Spinal cord (tissue), 10 donors: Measurements from ENCODE around the gene HOXC5. TPM values are rescaled to one million over a fixed set of nuclear protein-coding genes. Genes with fewer than 3 reads are reported as not detected.
"Not testable (repeated sequence)": the region's sequence is repeated elsewhere in the genome, so short reads cannot be mapped to it uniquely, and the experiment has no call there.

ENCODE experiments used
- DNase-seq, 6 donors: peaks; one replicate each; pipeline versions ENCODE4 v3.0.0 to v3.0.0-alpha.2; 2013 to 2015; ENCODE audit warnings: low spot score in 6 of 6, low read depth in 4 of 6
- H3K27ac ChIP-seq: one replicate; pipeline ENCODE4 v1.5.1; 2013; ENCODE audit warnings: low read depth, low read length, control low read depth
- H3K27me3 ChIP-seq: one replicate; pipeline ENCODE4 v1.6.1; 2013; ENCODE audit warnings: low read length; ENCODE audit not compliant: control insufficient read depth, insufficient read depth
- H3K36me3 ChIP-seq: one replicate; pipeline ENCODE4 v1.6.1; 2013; ENCODE audit warnings: low read length; ENCODE audit not compliant: control insufficient read depth, insufficient read depth
- H3K4me1 ChIP-seq: one replicate; pipeline ENCODE4 v1.6.1; 2013; ENCODE audit warnings: low read length; ENCODE audit not compliant: control insufficient read depth, insufficient read depth
- H3K4me3 ChIP-seq: one replicate; pipeline ENCODE4 v1.5.1; 2013; ENCODE audit warnings: low read depth, low read length, control low read depth
- H3K9me3 ChIP-seq: one replicate; pipeline ENCODE4 v1.6.1; 2013; ENCODE audit warnings: low read length; ENCODE audit not compliant: control insufficient read depth, insufficient read depth
- WGBS: methylation state at CpG from one replicate; pipeline ENCODE4 v1.1.5; 2013; ENCODE audit warnings: missing lambda C conversion rate; ENCODE audit not compliant: insufficient coverage; 5-methylcytosine and 5-hydroxymethylcytosine counted together
- polyA plus RNA-seq, 2 donors: library from polyadenylated mRNA; unstranded; fragments of 120-200 nt; gene quantifications; one replicate each; pipeline ENCODE4 v1.2.1, GENCODE V29; 2013; ENCODE audit not compliant: insufficient read length in 2 of 2
- total RNA-seq, 2 donors: library from RNA; depleted of rRNA in 1 of 2; stranded (reverse); fragments of 120-200 nt in 1 of 2; fragments of >200 nt in 1 of 2; gene quantifications; one replicate each; pipeline versions ENCODE4 v1.2.3 to v1.2.4, GENCODE V29; 2013 to 2014
- donor health status: healthy.

Gene HOXC5
- total and polyA plus RNA-seq, 4 donors = 2.4 to 16.3 (median 8.1) TPM

DNA sequence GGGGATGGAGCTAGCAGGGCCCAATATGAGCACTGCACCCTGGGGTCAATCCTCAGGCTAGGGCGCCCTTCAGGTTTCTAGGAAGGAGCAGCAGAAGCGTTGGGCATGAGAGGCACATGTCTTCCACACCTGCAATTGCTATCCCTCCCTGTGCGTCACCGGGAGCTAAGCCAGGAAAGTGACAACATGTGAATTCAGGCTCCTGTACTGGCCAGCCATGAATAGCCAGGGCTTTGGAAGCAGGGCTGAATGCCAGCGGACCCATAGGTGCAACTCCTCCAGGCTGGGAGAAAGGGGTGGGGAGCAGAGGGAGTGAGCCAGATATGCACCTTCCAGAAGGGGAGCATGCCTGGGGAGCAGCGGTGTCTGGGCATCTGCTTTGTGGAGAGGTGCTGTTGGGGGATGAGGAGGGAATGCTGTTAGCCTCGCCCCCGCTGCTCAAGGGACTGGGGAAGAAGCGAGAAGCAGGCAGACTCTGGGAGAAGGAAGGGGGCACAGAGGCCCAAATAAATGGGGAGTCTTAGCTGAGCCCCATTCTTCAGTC is 6.1 kb downstream of the HOXC5 start:
- no peaks in the 10 kb centered on the region for H3K9me3 ChIP-seq
- peak in 1 of 6 donors; percentile 51 for DNase-seq
- H3K4me3 ChIP-seq = peak overlapping the region; percentile 10
- H3K36me3 ChIP-seq = peaks cover 24% of the 10 kb centered on the region
- 52% methylated on average over 9 of the region's 9 CpGs for WGBS
- H3K27ac ChIP-seq = peak overlapping the region; percentile 100
- H3K27me3 ChIP-seq = no peaks in the 10 kb centered on the region
- peaks cover 81% of the 10 kb centered on the region for H3K4me1 ChIP-seq

DNA sequence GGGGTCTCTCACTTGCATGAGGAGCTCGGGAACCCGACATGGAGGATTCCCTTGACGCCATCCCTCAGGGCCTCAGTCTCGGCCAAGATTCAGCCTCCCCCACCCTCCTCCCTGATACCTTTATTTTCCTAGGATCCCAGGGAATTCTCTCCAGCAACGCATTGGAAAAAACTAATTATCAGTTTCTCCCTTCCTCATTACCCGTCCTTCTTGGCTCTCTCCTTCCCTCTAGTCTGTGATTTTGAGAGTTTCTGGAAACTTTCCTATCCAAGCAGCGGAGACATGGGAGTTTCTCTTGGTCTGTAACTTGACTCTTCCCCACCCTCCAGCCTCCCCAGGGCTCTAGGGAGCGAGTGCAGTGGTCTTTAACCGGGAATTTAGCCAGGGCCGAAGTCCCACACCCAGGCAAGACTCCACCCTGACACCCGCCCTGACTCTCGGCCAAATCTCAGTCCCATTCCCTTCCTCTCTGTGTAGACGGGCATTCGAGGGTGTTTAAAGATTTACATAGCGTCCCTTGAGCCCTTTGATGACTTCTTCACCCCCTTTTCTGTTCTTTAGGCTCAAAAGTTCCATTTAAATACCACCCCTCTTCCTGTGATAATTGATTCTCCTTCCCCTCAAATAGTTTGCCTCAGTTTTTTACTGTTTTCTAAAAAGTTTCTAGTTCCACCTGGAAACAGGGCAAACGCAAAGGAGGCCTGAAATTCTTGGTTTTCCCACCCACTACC is 6.7 kb downstream of the HOXC5 start:
- peak in 1 of 6 donors; percentile 86 for DNase-seq
- peak overlapping the region; percentile 10 for H3K4me3 ChIP-seq
- H3K27ac ChIP-seq = peak overlapping the region; percentile 100

DNA sequence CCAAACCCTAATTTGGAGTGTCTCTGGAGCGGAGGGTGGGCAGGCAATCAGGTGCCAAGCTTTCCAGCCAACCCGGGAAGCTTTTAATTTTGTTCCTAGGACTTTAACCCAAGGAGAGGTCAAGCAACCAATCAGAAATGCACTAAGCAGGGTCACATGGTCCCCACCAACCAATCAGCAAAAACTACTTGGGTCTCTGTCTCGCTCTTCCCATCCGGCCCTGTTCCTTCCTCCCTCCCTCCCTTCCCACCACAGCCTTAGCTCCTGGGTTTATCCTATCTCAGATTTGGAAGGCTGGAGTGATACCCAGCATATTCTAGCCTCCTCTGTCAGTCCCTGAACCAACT is 7.3 kb downstream of the HOXC5 start:
- no peak overlapping the region for H3K4me3 ChIP-seq
- 44% methylated on average over 3 of the region's 4 CpGs for WGBS
- peaks cover 76% of the 10 kb centered on the region for H3K4me1 ChIP-seq
- H3K9me3 ChIP-seq = no peaks in the 10 kb centered on the region
- no peaks in the 10 kb centered on the region for H3K27me3 ChIP-seq
- peak overlapping the region; percentile 100 for H3K27ac ChIP-seq
- DNase-seq = peak in 2 of 6 donors; percentile 70 to 91
- H3K36me3 ChIP-seq = peaks cover 15% of the 10 kb centered on the region

More for the DNA sequence above, 6.7 kb downstream of the HOXC5 start:
- WGBS = 41% methylated on average over 14 of the region's 16 CpGs
- Histone ChIP-seq H3K36me3 (peaks cover 20% of the 10 kb centered on the region), H3K4me1 (peaks cover 78% of the 10 kb centered on the region), H3K9me3 (no peaks in the 10 kb centered on the region), H3K27me3 (no peaks in the 10 kb centered on the region)

DNA sequence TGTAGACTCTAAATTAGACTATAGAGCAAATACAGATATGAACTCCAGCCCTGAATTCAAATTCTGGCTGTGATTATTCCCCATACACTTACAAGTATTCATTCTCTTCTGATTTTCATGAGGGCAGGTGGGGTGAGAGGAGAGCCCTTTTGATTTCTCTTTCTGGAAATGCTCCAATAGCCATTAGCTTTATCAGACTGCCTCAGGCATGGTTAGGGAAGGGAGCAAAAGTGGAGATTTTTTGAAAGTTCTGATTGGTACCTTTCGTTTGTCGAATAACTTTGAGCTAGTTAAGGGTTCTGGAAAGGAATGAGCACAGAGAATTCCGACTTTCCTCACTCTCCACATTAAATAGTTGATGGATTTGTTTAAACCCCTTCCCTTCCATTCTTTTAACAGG is 7.8 kb downstream of the HOXC5 start:
- H3K27me3 ChIP-seq = peaks cover 1% of the 10 kb centered on the region
- no peaks in the 10 kb centered on the region for H3K9me3 ChIP-seq
- WGBS = no CpG with 5 or more reads among the region's 3 CpGs
- no peak overlapping the region for H3K27ac ChIP-seq
- no peak for DNase-seq
- H3K36me3 ChIP-seq = peaks cover 12% of the 10 kb centered on the region
- peaks cover 72% of the 10 kb centered on the region for H3K4me1 ChIP-seq
- H3K4me3 ChIP-seq = no peak overlapping the region

DNA sequence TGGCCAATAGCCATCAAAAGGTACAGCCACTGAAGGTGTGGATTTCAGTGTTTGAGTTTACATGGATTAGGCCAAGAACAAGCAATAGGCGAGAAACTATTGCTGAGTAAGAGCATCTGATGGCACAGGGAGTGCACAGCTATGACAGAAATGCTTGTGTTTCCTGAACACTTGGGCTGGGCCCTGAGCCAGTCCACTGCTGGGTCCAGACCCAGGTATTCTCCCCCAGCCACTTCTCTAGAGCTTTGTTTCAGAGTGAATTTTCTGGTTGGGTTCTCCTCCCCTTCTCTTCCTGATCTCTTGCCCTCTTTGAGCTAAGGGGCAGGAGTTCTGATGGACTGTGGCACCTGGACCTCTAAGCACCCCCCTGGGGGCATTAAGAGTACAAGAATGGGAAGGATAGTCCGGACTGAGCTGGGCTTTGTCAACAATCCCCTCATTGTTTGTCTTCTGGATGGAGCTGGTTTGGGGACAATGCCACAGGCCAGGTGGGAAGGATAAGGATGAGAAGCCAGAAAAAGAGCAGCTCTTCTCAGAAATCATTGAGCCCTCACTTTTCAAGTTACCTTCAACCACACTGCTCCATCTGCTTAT is 8.3 kb downstream of the HOXC5 start:
- H3K9me3 ChIP-seq = no peaks in the 10 kb centered on the region
- DNase-seq = no peak
- H3K36me3 ChIP-seq = peaks cover 12% of the 10 kb centered on the region
- H3K27me3 ChIP-seq = peaks cover 6% of the 10 kb centered on the region
- no peak overlapping the region for H3K4me3 ChIP-seq
- 73% methylated on average over 2 of the region's 2 CpGs for WGBS
- H3K27ac ChIP-seq = peak overlapping the region; percentile 42
- H3K4me1 ChIP-seq = peaks cover 72% of the 10 kb centered on the region

DNA sequence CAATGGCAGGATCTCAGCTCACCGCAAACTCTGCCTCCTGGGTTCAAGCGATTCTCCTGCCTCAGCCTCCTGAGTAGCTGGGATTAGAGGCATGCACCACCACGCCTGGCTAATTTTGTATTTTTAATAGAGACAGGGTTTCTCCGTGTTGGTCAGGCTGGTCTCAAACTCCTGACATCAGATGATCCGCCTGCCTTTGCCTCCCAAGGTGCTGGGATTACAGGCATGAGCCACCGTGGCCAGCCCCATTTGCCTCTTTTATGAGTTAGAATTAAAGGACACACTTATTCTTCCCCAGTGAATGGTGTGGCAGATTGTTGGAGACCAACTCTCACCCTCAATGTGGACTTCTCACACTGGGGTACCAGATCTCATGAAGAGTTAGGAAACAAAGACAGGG is 9.2 kb downstream of the HOXC5 start:
- H3K9me3 ChIP-seq, H3K27me3 ChIP-seq, H3K4me3 ChIP-seq: not testable (repeated sequence)
- WGBS = 67% methylated on average over 4 of the region's 6 CpGs
- peaks cover 13% of the 10 kb centered on the region for H3K36me3 ChIP-seq
- H3K27ac ChIP-seq = peak overlapping the region; percentile 16
- peak in 1 of 6 donors; percentile 30 for DNase-seq
- peaks cover 70% of the 10 kb centered on the region for H3K4me1 ChIP-seq

DNA sequence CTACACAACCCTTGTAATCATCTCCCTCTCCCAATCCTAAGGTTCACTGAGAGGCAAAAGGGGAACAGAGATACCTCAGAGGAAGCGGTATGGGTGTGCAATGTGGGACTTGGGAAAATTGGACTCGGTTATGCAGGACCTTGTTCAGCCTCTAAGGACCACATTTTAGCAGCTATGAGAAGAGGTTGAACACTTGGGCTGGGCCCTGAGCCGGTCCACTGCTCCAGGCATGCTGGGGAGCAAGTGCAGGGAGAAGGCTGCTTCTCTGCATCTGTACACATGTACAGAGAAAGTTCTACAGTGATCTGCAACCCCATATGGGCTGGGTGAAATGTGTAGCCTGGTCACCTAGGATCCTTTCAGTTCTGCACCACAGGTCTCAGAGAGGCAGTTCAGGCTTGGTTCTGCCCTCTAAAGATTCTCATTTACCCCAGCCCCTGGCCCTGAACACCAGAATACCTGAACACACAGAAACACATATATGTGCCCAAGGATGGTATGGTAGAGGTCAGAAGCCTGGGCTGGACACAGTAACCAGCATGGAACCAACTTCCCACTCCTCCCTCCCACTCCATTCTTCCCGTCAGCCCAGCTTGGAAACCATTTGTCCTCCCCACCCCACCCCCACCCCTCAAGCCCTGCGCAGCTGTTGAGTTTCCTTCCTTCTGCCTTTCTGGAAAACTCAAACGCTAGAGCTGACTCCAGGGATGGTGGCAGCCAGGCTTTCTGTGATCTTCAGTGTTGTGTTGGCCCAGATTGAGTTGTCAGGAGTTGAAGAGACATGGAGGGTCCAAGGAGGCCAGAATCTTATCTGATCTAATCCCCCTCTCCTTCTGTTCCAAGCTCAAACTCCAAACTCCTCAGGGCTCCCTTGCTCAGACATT is 10.4 kb downstream of the HOXC5 start:
- H3K4me3 ChIP-seq = no peak overlapping the region
- peak overlapping the region; percentile 36 for H3K27ac ChIP-seq
- WGBS = 35% methylated on average over 6 of the region's 6 CpGs
- no peaks in the 10 kb centered on the region for H3K9me3 ChIP-seq
- peak in 1 of 6 donors; percentile 41 for DNase-seq
- H3K4me1 ChIP-seq = peaks cover 70% of the 10 kb centered on the region
- peaks cover 6% of the 10 kb centered on the region for H3K27me3 ChIP-seq
- H3K36me3 ChIP-seq = peaks cover 9% of the 10 kb centered on the region

DNA sequence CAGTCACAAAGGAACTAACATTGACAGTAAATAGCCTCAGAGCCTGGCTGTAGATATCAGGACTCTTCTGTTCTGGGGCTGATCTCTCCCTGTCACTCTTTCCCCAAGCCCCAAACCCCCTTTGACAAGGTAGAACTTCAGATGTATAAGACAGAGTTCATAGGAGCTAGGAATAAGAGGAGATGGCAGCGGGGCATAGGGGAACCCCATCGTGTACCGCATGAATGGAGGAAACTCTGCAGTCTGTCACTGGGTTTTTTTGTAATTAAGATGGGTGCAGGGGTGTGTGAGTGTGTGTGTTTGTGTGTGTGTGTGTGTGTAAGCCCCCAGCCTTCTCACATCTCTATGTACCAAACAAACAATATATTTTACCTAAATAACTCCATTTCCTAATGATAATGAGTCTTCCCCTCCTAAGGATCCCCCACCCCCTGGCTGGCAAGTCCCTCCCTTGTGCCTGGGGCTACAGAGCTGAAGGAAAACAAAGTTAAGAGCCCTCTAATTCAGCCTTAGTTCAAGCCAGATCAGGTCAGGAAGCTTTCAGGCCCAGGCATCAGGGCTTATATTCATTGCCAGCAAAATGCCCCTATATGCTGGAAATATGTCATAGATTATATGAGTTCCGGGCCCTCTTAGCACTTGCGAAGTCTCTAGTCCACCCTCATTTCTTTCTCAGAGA is 11.7 kb downstream of the HOXC5 start:
- no peak overlapping the region for H3K4me3 ChIP-seq
- peaks cover 6% of the 10 kb centered on the region for H3K27me3 ChIP-seq
- 48% methylated on average over 3 of the region's 5 CpGs for WGBS

DNA sequence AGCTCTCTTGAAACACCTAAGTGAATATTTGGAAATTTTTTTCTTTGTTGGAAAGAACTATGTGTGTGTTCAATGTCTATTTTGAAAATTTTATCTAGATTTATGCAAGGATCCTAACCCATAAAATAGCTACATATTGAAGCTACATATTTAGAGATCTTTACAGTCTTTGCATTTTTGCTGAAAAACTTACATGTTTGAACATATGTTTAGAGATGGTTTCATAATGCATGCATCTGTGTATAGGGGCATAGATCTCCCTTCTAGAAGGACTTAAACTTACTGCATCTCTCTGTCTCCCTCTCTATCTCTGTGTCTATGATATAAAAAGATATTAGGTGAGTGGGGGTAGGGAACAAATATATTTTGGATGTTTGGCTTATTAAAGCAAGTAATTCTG is 12.6 kb downstream of the HOXC5 start:
- peak overlapping the region; percentile 85 for H3K27ac ChIP-seq
- peaks cover 9% of the 10 kb centered on the region for H3K36me3 ChIP-seq

More for the DNA sequence above, 11.7 kb downstream of the HOXC5 start:
- peaks cover 9% of the 10 kb centered on the region for H3K36me3 ChIP-seq
- DNase-seq = peak in 1 of 6 donors; percentile 60
- H3K9me3 ChIP-seq = no peaks in the 10 kb centered on the region
- peaks cover 57% of the 10 kb centered on the region for H3K4me1 ChIP-seq
- peak overlapping the region; percentile 85 for H3K27ac ChIP-seq

More for the DNA sequence above, 12.6 kb downstream of the HOXC5 start:
- peaks cover 57% of the 10 kb centered on the region for H3K4me1 ChIP-seq
- peaks cover 6% of the 10 kb centered on the region for H3K27me3 ChIP-seq
- H3K9me3 ChIP-seq = no peaks in the 10 kb centered on the region
- H3K4me3 ChIP-seq = no peak overlapping the region
- DNase-seq = peak in 1 of 6 donors; percentile 51
